ENCODE results near the gene EIF2B2. TPM values are rescaled to one million over a fixed set of nuclear protein-coding genes. Genes with fewer than 3 reads are reported as not detected.

EIF2B2 gene
- total RNA-seq, 2 experiments from 2014 or later = 33.5 to 49.8 TPM

GRCh38 chr14:74981462-74981782 is 21.3 kb upstream of the EIF2B2 start:
- Histone ChIP-seq H3K27ac (ENCODE audit: low read depth, low read length, poor library complexity, severe bottlenecking) (no peak overlapping the region), H3K9me2 (ENCODE audit: insufficient read depth, low read length) (no peaks in the 10 kb centered on the region), H3K9me3 (ENCODE audit: low read length) (no peaks in the 10 kb centered on the region), H3K4me1 (ENCODE audit: insufficient read depth, low read length, poor library complexity, severe bottlenecking) (no peaks in the 10 kb centered on the region), H3K79me2 (ENCODE audit: insufficient read depth, low read depth, low read length) (no peaks in the 10 kb centered on the region), H3K36me3 (ENCODE audit: insufficient read depth, low read length) (no peaks in the 10 kb centered on the region), H4K20me1 (ENCODE audit: insufficient read depth, low read length) (no peaks in the 10 kb centered on the region), H3K4me3 (ENCODE audit: low read depth, low read length, poor library complexity, severe bottlenecking) (no peak overlapping the region), H3K4me2 (ENCODE audit: low read length) (no peak overlapping the region), H2AFZ (ENCODE audit: low read length) (no peak overlapping the region)
- BruUV-seq (replicated peaks) = no TSS peak
- no peak for DNase-seq (ENCODE audit: low spot score)
- ChIA-PET CTCF (ENCODE audit: unreplicated experiment) (interaction anchor here (0.5 kb wide), 1 partner anchor 447 kb away, joined by 17 read pairs; no protein-coding TSS in a partner anchor), POLR2A (no interaction called here)
- no peak for TF ChIP-seq EZH2phosphoT487 (IDR thresholded peaks at IDR 0.05; ENCODE audit: borderline replicate concordance, low read depth, low read length)
- no peak for TF ChIP-seq CTCF (conservative IDR thresholded peaks at IDR 0.05; ENCODE audit: low read length)
- intact Hi-C loops (cut with micrococcal nuclease; ENCODE audit: unreplicated experiment) = no loop called here

- CTCF ChIA-PET (ENCODE audit: unreplicated experiment) = no interaction called here
- Histone ChIP-seq H2AFZ (ENCODE audit: low read length) (no peak overlapping the region), H3K4me2 (ENCODE audit: low read length) (no peak overlapping the region), H3K9me2 (ENCODE audit: insufficient read depth, low read length) (no peaks in the 10 kb centered on the region), H3K27ac (ENCODE audit: low read depth, low read length, poor library complexity, severe bottlenecking) (no peak overlapping the region), H3K36me3 (ENCODE audit: insufficient read depth, low read length) (no peaks in the 10 kb centered on the region), H3K9me3 (ENCODE audit: low read length) (no peaks in the 10 kb centered on the region), H4K20me1 (ENCODE audit: insufficient read depth, low read length) (no peaks in the 10 kb centered on the region), H3K79me2 (ENCODE audit: insufficient read depth, low read depth, low read length) (no peaks in the 10 kb centered on the region), H3K4me1 (ENCODE audit: insufficient read depth, low read length, poor library complexity, severe bottlenecking) (no peaks in the 10 kb centered on the region), H3K4me3 (ENCODE audit: low read depth, low read length, poor library complexity, severe bottlenecking) (no peak overlapping the region)
- POLR2A ChIA-PET = no interaction called here
- DNase-seq (ENCODE audit: low spot score) = no peak
- intact Hi-C loops (cut with micrococcal nuclease; ENCODE audit: unreplicated experiment) = no loop called here
- BruUV-seq (replicated peaks) = no TSS peak
- TF ChIP-seq EZH2phosphoT487 (IDR thresholded peaks at IDR 0.05; ENCODE audit: borderline replicate concordance, low read depth, low read length) = no peak
- TF ChIP-seq CTCF (conservative IDR thresholded peaks at IDR 0.05; ENCODE audit: low read length) = no peak
These were observed 20.9 kb upstream of the EIF2B2 start for GRCh38 chr14:74981833-74982232.

GRCh38 chr14:74982661-74983060 is 20.1 kb upstream of the EIF2B2 start:
- H2AFZ ChIP-seq (ENCODE audit: low read length) = no peak overlapping the region
- no peaks in the 10 kb centered on the region for H3K36me3 ChIP-seq (ENCODE audit: insufficient read depth, low read length)
- TF ChIP-seq EZH2phosphoT487 (IDR thresholded peaks at IDR 0.05; ENCODE audit: borderline replicate concordance, low read depth, low read length) = no peak
- no peak for TF ChIP-seq CTCF (conservative IDR thresholded peaks at IDR 0.05; ENCODE audit: low read length)
- no peaks in the 10 kb centered on the region for H3K79me2 ChIP-seq (ENCODE audit: insufficient read depth, low read depth, low read length)
- CTCF ChIA-PET (ENCODE audit: unreplicated experiment) = no interaction called here
- no peaks in the 10 kb centered on the region for H4K20me1 ChIP-seq (ENCODE audit: insufficient read depth, low read length)
- no peak overlapping the region for H3K27ac ChIP-seq (ENCODE audit: low read depth, low read length, poor library complexity, severe bottlenecking)
- H3K4me1 ChIP-seq (ENCODE audit: insufficient read depth, low read length, poor library complexity, severe bottlenecking) = no peaks in the 10 kb centered on the region
- POLR2A ChIA-PET = interaction anchor here (0.5 kb wide), 1 partner anchor 864 kb away, joined by 4 read pairs; no protein-coding TSS in a partner anchor
- H3K4me2 ChIP-seq (ENCODE audit: low read length) = no peak overlapping the region
- BruUV-seq (replicated peaks) = no TSS peak
- no peaks in the 10 kb centered on the region for H3K9me3 ChIP-seq (ENCODE audit: low read length)
- H3K9me2 ChIP-seq (ENCODE audit: insufficient read depth, low read length) = no peaks in the 10 kb centered on the region
- DNase-seq (ENCODE audit: low spot score) = no peak
- intact Hi-C loops (cut with micrococcal nuclease; ENCODE audit: unreplicated experiment) = no loop called here
- no peak overlapping the region for H3K4me3 ChIP-seq (ENCODE audit: low read depth, low read length, poor library complexity, severe bottlenecking)
